NT2/D1 (cell line): ENCODE data around the gene TGM4.

Source experiments
- YY1 ChIP-seq: IDR thresholded peaks from 2 replicates; pipeline ENCODE4 v1.6.1; 2011; ENCODE audit not compliant: insufficient read length, insufficient read depth
- ZNF274 ChIP-seq: IDR thresholded peaks from 2 replicates; pipeline ENCODE4 v1.6.1; 2011; ENCODE audit warnings: mild to moderate bottlenecking, low read depth, low read length

GRCh38 chr3:44918087-44918486 is 43.7 kb downstream of the TGM4 start:
- no peak for TF ChIP-seq YY1
- TF ChIP-seq ZNF274 = no peak
